NB4 (cell line): ENCODE measurements around the gene GSK3A.

Experiments used
- DNase-seq: peaks from one replicate; pipeline ENCODE4 v3.0.0; 2010; ENCODE audit warnings: low read depth
- H3K4me3 ChIP-seq: one replicate; pipeline ENCODE4 v1.5.1; 2011; ENCODE audit warnings: mild to moderate bottlenecking, low read depth, low read length, moderate library complexity
- CTCF ChIP-seq: IDR thresholded peaks from one replicate; pipeline ENCODE4 v1.5.1; 2012; ENCODE audit warnings: low read depth, low read length
- MAX ChIP-seq: IDR thresholded peaks from 2 replicates; pipeline ENCODE4 v1.6.1; 2011; ENCODE audit warnings: low read depth, low read length
- MYC ChIP-seq: IDR thresholded peaks from 2 replicates; pipeline ENCODE4 v1.6.1; 2011; ENCODE audit warnings: low read depth, low read length
- POLR2A ChIP-seq: IDR thresholded peaks from 2 replicates; pipeline ENCODE4 v1.6.1; 2011; ENCODE audit warnings: mild to moderate bottlenecking; ENCODE audit not compliant: insufficient read length; ENCODE audit errors: extremely low read depth

Gene GSK3A

GRCh38 chr19:42278452-42279154, 36.2 kb upstream of the GSK3A start:
- H3K4me3 ChIP-seq = no peak overlapping the region
- DNase-seq = no peak
- no peak for TF ChIP-seq POLR2A
- no peak for TF ChIP-seq MYC
- no peak for TF ChIP-seq MAX
- no peak for TF ChIP-seq CTCF

GRCh38 chr19:42277821-42278451, 35.5 kb upstream of the GSK3A start:
- TF ChIP-seq MAX (no peak), POLR2A (no peak), MYC (no peak), CTCF (no peak)
- DNase-seq = no peak
- H3K4me3 ChIP-seq = no peak overlapping the region

- H3K4me3 ChIP-seq = no peak overlapping the region
- no peak for DNase-seq
- TF ChIP-seq POLR2A (no peak), MAX (no peak), CTCF (no peak), MYC (no peak)
These were observed 34.4 kb upstream of the GSK3A start for GRCh38 chr19:42276821-42277220.

- TF ChIP-seq CTCF = no peak
- no peak for TF ChIP-seq MAX
- no peak for TF ChIP-seq MYC
- TF ChIP-seq POLR2A = no peak
- no peak overlapping the region for H3K4me3 ChIP-seq
- no peak for DNase-seq
These were observed 33.9 kb upstream of the GSK3A start for GRCh38 chr19:42276284-42276683.

- no peak for TF ChIP-seq MYC
- no peak for DNase-seq
- no peak overlapping the region for H3K4me3 ChIP-seq
These were observed 33.1 kb upstream of the GSK3A start for GRCh38 chr19:42275517-42275916.

- H3K4me3 ChIP-seq = no peak overlapping the region
- TF ChIP-seq CTCF (no peak), MAX (no peak), POLR2A (no peak), MYC (no peak)
- DNase-seq = no peak
These were observed 32.7 kb upstream of the GSK3A start for GRCh38 chr19:42275103-42275502.
